CD14-positive monocyte (primary cell): ENCODE data around the gene CMAS. TPM values are rescaled to one million over a fixed set of nuclear protein-coding genes. Genes with fewer than 3 reads are reported as not detected.
A peak's percentile ranks its signal among the peaks of the same experiment; 100 is the strongest.

Source experiments
- DNase-seq, 3 donors: peaks; one replicate each; pipeline ENCODE4 v3.0.0-alpha.2; 2011 to 2022
- H2AFZ ChIP-seq: 2 replicates; pipeline ENCODE4 v1.6.0; 2012; ENCODE audit warnings: mild to moderate bottlenecking, low read depth, low read length, inconsistent platforms; ENCODE audit not compliant: insufficient read depth, poor library complexity, severe bottlenecking
- H3K27ac ChIP-seq, 2 donors: 1 replicate in 1 of 2; 2 replicates in 1 of 2; pipeline ENCODE4 v1.5.1; 2012 to 2013; ENCODE audit warnings: low read length in 2 of 2, control low read depth in 1 of 2, inconsistent platforms in 1 of 2, low read depth in 1 of 2, mild to moderate bottlenecking in 1 of 2
- H3K27me3 ChIP-seq, 2 donors: one replicate each; pipeline versions ENCODE4 v1.6.0 to v1.6.1; 2011 to 2013; ENCODE audit warnings: low read length in 2 of 2; ENCODE audit not compliant: control insufficient read depth in 2 of 2, insufficient read depth in 2 of 2
- H3K36me3 ChIP-seq, 2 donors: replicated peaks in 1 of 2; 1 replicate in 1 of 2; 2 replicates in 1 of 2; pipeline versions ENCODE4 v1.5.1 to v1.6.1; 2012 to 2013; ENCODE audit warnings: low read length in 2 of 2, control low read depth in 1 of 2, inconsistent platforms in 1 of 2, mild to moderate bottlenecking in 1 of 2; ENCODE audit not compliant: insufficient read depth in 2 of 2, control insufficient read depth in 1 of 2
- H3K4me1 ChIP-seq, 2 donors: 1 replicate in 1 of 2; 2 replicates in 1 of 2; pipeline versions ENCODE4 v1.5.1 to v1.6.1; 2012 to 2013; ENCODE audit warnings: low read length in 2 of 2, control low read depth in 1 of 2, inconsistent platforms in 1 of 2, mild to moderate bottlenecking in 1 of 2, moderate library complexity in 1 of 2; ENCODE audit not compliant: insufficient read depth in 2 of 2, control insufficient read depth in 1 of 2
- H3K4me2 ChIP-seq: replicated peaks from 2 replicates; pipeline ENCODE3; 2012; ENCODE audit warnings: low read length, moderate library complexity, mild to moderate bottlenecking; ENCODE audit not compliant: poor library complexity, severe bottlenecking; ENCODE audit errors: extremely low read depth
- H3K4me3 ChIP-seq, 3 experiments: fragments of 200-600 bp in 1 of 3; sonication (generic) in 1 of 3; replicated peaks in 1 of 3; 1 replicate in 2 of 3; 2 replicates in 1 of 3; pipeline ENCODE4 v1.5.1; 2011 to 2013; ENCODE audit warnings: low read length in 3 of 3, mild to moderate bottlenecking in 3 of 3, control low read depth in 2 of 3, low read depth in 2 of 3, inconsistent platforms in 1 of 3, moderate library complexity in 1 of 3
- H3K79me2 ChIP-seq: 2 replicates; pipeline ENCODE4 v1.6.0; 2012; ENCODE audit warnings: mild to moderate bottlenecking, control low read depth, inconsistent platforms, low read length, moderate library complexity; ENCODE audit not compliant: insufficient read depth
- H3K9ac ChIP-seq: 2 replicates; pipeline ENCODE4 v1.6.0; 2017; ENCODE audit warnings: low read length, mild to moderate bottlenecking; ENCODE audit not compliant: insufficient read depth, poor library complexity, severe bottlenecking
- H3K9me3 ChIP-seq, 2 donors: replicated peaks in 1 of 2; 1 replicate in 1 of 2; 2 replicates in 1 of 2; pipeline versions ENCODE4 v1.5.1 to v1.6.1; 2012 to 2013; ENCODE audit warnings: low read length in 2 of 2, control low read depth in 1 of 2; ENCODE audit not compliant: control insufficient read depth in 1 of 2, insufficient read depth in 1 of 2
- H4K20me1 ChIP-seq: 2 replicates; pipeline ENCODE4 v1.6.0; 2012; ENCODE audit warnings: mild to moderate bottlenecking, low read length, control low read depth, moderate library complexity; ENCODE audit not compliant: insufficient read depth
- H3K27ac Mint-ChIP-seq, 7 donors: one replicate each; pipeline ENCODE4 v1.8.0; 2020; ENCODE audit warnings: mild to moderate bottlenecking in 7 of 7, mixed read lengths in 7 of 7, moderate library complexity in 6 of 7, inconsistent platforms in 2 of 7
- H3K27me3 Mint-ChIP-seq, 3 donors: one replicate each; pipeline ENCODE4 v1.8.0; 2021 to 2022; ENCODE audit warnings: low read depth in 3 of 3, mild to moderate bottlenecking in 3 of 3, mixed read lengths in 3 of 3, moderate library complexity in 3 of 3, inconsistent platforms in 1 of 3
- H3K36me3 Mint-ChIP-seq, 2 donors: one replicate each; pipeline ENCODE4 v1.8.0; 2020; ENCODE audit warnings: mixed read lengths in 2 of 2, inconsistent platforms in 1 of 2, mild to moderate bottlenecking in 1 of 2
- H3K4me1 Mint-ChIP-seq: one replicate; pipeline ENCODE4 v1.8.0; 2020; ENCODE audit warnings: mild to moderate bottlenecking, mixed read lengths
- H3K4me3 Mint-ChIP-seq, 2 donors: one replicate each; pipeline ENCODE4 v1.8.0; 2020; ENCODE audit warnings: mild to moderate bottlenecking in 2 of 2, mixed read lengths in 2 of 2, moderate library complexity in 1 of 2
- H3K9me3 Mint-ChIP-seq, 7 donors: one replicate each; pipeline ENCODE4 v1.8.0; 2020 to 2022; ENCODE audit warnings: mixed read lengths in 7 of 7, mild to moderate bottlenecking in 6 of 7, moderate library complexity in 6 of 7, inconsistent platforms in 2 of 7
- WGBS: methylation state at CpG from one replicate; pipeline ENCODE4 v1.1.5; 2013; ENCODE audit warnings: missing lambda C conversion rate; ENCODE audit not compliant: insufficient coverage; 5-methylcytosine and 5-hydroxymethylcytosine counted together
- intact Hi-C, 2 donors: fragments of 100-400 bp; cut with micrococcal nuclease; formaldehyde crosslinking; loops; one replicate each; pipeline versions ENCODE4 v1.15.0 to v1.15.1; 2023
- polyA plus RNA-seq, 3 donors: library from polyadenylated mRNA; depleted of rRNA in 1 of 3; unstranded in 2 of 3; stranded (reverse) in 1 of 3; fragments of 300-500 nt in 2 of 3; fragments of >200 nt in 1 of 3; fragmentation: Illumina TruSeq in 2 of 3; gene quantifications; 1 replicate in 2 of 3; 2 replicates in 1 of 3; pipeline ENCODE4 v1.2.3, GENCODE V29; 2012 to 2021
- TF ChIP-seq, protein P1 (sequence below): fragments of 200-600 bp; IDR thresholded peaks from one replicate; pipeline ENCODE4 v1.8.0; 2022; ENCODE audit warnings: antibody characterized with exemption, mild to moderate bottlenecking

CMAS gene
- polyA plus RNA-seq, 3 donors, result 12.6 to 33.1 (median 28.3) TPM

DNA sequence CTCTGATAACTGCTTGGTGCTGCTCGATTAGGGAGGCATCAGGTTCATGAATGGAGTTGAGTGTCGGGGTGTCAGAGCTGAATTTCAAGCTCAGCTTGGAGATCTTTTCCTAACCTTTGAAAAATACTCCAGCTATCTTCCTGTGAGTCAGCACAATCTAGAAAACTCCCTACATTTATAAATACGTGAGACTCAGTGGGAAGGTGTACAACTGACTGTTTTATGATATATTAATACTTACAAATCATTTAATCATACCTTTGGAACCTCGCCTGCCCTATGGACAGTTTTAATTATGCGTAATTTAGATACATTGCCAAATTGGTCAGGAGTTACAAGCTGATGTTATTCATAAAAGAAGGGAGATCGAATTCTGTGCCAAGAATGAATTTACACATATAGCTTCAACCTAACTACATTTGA, 961 bp downstream of the CMAS start:
- peak overlapping the region; percentile 89 to 96 for H3K4me3 Mint-ChIP-seq
- H3K27me3 Mint-ChIP-seq, result no peaks in the 10 kb centered on the region
- WGBS, result no CpG with 5 or more reads among the region's 6 CpGs
- H3K9ac ChIP-seq, result peak overlapping the region; percentile 89
- H3K27ac Mint-ChIP-seq, result peak overlapping the region in 6 of 7 donors; percentile 44 to 90 (median 78)
- peak overlapping the region; percentile 85 to 98 (median 94) for H3K4me3 ChIP-seq
- H4K20me1 ChIP-seq, result peaks cover 18% of the 10 kb centered on the region
- H2AFZ ChIP-seq, result peak overlapping the region; percentile 100
- no peaks in the 10 kb centered on the region for H3K9me3 Mint-ChIP-seq
- no peak for DNase-seq
- no peaks in the 10 kb centered on the region for H3K9me3 ChIP-seq
- peaks cover 0 to 11% of the 10 kb centered on the region in 2 donors for H3K36me3 ChIP-seq
- intact Hi-C loops, result no loop called here
- peaks cover 0 to 4% of the 10 kb centered on the region in 2 donors for H3K36me3 Mint-ChIP-seq
- no peaks in the 10 kb centered on the region for H3K27me3 ChIP-seq
- peaks cover 47% of the 10 kb centered on the region for H3K79me2 ChIP-seq
- H3K4me1 ChIP-seq, result peaks cover 10% of the 10 kb centered on the region in 2 donors
- peaks cover 34% of the 10 kb centered on the region for H3K4me1 Mint-ChIP-seq
- TF ChIP-seq, protein P1, sequence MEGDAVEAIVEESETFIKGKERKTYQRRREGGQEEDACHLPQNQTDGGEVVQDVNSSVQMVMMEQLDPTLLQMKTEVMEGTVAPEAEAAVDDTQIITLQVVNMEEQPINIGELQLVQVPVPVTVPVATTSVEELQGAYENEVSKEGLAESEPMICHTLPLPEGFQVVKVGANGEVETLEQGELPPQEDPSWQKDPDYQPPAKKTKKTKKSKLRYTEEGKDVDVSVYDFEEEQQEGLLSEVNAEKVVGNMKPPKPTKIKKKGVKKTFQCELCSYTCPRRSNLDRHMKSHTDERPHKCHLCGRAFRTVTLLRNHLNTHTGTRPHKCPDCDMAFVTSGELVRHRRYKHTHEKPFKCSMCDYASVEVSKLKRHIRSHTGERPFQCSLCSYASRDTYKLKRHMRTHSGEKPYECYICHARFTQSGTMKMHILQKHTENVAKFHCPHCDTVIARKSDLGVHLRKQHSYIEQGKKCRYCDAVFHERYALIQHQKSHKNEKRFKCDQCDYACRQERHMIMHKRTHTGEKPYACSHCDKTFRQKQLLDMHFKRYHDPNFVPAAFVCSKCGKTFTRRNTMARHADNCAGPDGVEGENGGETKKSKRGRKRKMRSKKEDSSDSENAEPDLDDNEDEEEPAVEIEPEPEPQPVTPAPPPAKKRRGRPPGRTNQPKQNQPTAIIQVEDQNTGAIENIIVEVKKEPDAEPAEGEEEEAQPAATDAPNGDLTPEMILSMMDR, result no peak
- H3K4me2 ChIP-seq, result peak overlapping the region; percentile 92
- H3K27ac ChIP-seq, result peak overlapping the region; percentile 44 to 87

DNA sequence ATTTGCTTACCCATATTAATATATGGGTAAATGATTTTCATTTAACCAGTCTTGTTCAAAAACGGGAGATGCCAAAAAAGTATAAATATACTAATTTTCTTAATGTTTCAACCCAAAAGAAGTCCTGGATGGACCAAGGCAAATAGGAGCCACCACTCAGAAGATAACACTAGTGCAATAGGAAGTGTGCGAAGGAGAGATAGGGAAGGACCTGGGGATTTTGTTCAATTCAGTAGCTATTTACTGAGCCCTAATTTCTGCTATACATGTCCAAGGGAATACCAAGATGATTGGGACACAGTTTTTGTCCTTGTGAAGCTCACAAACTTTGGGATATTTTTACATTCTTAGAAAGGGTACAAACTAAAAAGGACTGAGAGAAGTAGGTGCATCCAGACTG, 1.5 kb downstream of the CMAS start:
- H3K27me3 ChIP-seq, result no peaks in the 10 kb centered on the region
- no peak overlapping the region for H3K4me2 ChIP-seq
- peaks cover 29% of the 10 kb centered on the region for H3K4me1 Mint-ChIP-seq
- no peak for DNase-seq
- H3K9me3 ChIP-seq, result no peaks in the 10 kb centered on the region
- peaks cover 52% of the 10 kb centered on the region for H3K79me2 ChIP-seq
- H3K4me1 ChIP-seq, result peaks cover 10% of the 10 kb centered on the region in 2 donors
- no peaks in the 10 kb centered on the region for H3K27me3 Mint-ChIP-seq
- H2AFZ ChIP-seq, result no peak overlapping the region
- TF ChIP-seq, protein P1, result no peak
- no peak overlapping the region for H3K9ac ChIP-seq
- no peaks in the 10 kb centered on the region for H3K9me3 Mint-ChIP-seq
- intact Hi-C loops, result no loop called here
- peak overlapping the region in 1 of 3 experiments; percentile 98 for H3K4me3 ChIP-seq
- H3K4me3 Mint-ChIP-seq, result no peak overlapping the region
- WGBS, result no CpG with 5 or more reads among the region's 2 CpGs
- H3K27ac ChIP-seq, result no peak overlapping the region
- H3K36me3 ChIP-seq, result peaks cover 0 to 11% of the 10 kb centered on the region in 2 donors
- peak overlapping the region in 1 of 7 donors; percentile 15 for H3K27ac Mint-ChIP-seq
- H4K20me1 ChIP-seq, result peaks cover 21% of the 10 kb centered on the region
- peaks cover 0 to 4% of the 10 kb centered on the region in 2 donors for H3K36me3 Mint-ChIP-seq
